Inflammatory macrophage treated with lipopolysaccharide for 1 hour (primary cell): ENCODE measurements around the gene S100A9.
"Not testable (repeated sequence)": the region's sequence is repeated elsewhere in the genome, so short reads cannot be mapped to it uniquely, and the experiment has no call there.

ENCODE experiments used
- DNase-seq, 2 donors: peaks; one replicate each; pipeline ENCODE4 v3.0.0-alpha.2; 2020 to 2022

S100A9 gene

DNA sequence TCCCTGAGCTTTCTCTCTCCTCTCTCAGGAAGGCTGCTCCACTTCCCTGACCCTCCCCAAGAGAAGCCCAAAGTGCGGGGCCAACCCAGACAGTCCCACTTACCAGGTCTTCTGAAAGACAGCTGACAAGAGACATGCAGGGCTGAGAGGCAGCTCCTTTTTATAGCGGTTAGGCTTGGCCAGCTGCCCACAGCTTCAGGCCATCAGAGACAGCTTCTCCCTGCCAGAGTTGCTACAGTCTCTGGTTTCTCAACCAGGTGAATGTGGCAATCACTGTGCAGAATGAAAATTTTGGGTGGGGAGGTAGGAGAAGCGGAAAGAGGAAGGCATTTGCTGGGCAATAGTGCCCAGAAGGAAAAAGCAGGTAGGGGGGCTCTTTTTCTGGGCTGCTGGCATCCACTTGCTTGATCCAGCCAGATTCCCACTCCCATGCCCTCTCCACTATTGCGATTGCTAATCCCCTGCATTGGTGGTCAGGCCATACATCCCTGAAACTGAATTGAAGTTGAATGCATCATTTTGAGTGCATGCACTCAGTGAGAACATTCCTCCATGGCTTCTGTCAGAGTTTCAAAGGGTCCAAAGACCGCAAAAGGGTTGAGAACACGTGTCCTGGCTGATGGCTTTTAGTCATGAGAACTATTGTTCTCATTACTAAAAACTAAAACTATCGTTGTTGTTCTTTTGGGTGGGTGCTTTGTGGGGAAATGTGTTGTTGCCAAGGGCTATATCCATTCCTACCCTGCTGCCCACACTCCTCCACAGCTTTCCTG, 33.5 kb downstream of the S100A9 start, which contains the start of gene S100A8:
TSS of gene S100A8 (minus strand) at position 136 of the 773 bp plus-strand sequence. CDS start 538 bp downstream, outside the sequence.
- peak; percentile 75 to 88 for DNase-seq

DNA sequence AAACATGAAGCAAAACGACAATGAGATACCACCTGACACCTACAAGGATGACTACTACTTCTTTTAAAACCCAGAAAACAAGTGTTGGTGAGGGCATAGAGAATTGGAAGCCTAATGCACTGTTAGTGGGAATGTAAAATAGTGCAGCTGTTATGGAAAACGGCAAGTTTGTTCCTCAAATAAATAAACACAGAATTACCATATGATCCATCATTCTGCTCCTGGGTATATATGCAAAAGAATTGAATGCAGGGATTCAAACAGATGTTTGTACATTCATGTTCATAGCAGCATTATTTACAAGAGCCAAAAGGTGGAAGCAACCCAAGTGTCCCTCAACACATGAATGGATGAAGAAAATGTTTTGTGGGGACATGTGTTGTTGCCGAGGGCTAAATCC, 34.6 kb downstream of the S100A9 start:
- DNase-seq = no peak

DNA sequence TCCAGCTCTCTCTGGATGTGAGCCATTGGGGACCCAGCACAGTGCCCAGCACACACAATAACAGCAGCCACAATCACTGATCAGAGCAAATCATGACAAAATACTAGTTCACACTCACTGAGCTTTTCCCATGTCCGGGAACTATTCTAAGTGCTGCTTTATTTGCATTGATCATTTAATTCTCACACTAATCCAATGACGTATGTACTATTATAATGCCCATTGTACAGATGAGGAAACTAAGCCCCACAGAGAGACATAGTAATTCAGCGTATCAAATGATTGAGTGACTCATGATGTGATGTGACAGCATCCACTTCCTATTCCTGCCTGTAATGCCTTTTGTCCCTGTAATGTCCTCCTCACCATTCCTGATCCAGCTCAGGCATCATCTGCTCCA, 35.2 kb downstream of the S100A9 start:
- no peak for DNase-seq

DNA sequence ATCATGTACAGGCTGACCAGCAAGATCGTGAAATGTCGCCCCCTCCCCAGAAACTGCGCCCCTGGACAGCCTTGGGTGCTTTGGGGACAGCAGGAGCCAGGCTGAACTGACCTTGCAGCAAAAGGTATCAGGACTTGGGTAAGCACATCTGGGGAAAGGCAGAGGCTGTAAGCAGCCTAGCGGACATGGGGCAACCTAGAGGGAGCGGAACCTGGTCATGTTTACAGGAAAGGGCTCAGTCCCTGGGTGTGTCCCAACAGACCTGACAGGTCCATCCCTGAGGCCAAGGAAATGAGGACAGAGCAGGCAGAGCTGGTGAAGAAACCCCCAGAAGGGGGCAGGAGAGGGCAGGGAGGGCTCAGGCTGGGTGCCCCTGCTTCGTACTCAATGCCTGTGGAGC, 36.3 kb downstream of the S100A9 start:
- no peak for DNase-seq

DNA sequence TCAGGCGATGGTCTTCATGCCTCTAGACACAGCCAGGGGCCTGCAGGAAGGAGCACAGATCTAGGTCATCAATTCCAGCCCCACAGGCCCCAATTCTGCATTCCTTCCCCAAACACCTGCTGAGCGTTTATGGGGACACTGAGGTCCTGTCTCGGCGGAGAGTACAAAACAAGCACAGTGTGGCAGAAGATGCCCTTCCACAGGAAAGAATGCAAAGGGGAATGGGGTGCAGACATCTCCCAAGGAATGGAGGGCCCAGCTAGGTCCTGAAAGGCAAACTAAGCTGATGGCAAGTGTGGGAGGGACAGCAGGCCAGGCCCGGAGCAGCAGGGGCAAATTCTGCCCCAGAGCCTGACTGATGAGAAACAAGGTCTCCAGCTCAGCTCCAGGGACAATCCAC, 36.7 kb downstream of the S100A9 start:
- no peak for DNase-seq

DNA sequence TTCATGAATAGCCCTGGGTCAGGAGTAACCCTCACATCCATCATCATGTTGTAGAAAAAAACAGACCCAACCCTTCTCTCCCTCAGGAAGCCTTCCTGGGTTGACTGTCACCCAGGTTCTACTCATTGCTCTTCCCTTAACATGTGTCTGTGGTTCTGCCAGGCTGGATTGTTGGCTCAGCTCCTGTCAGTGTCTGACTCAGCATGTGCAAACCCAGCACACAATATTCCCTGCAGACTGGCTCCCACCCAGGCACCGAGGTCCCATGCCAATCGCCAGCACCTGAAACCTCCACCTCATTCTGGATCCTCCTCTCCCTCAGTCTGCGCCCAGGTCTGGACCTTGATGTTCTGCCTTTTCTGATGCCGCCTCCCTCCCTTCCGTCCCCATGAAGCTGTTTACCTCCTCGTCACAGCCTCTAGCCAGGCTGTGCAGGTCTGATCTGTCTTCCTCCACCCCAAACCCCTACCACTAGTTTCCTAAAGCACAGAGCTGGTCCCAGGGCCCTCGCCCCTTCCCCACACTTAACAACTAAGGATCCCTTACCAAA, 37.6 kb downstream of the S100A9 start:
- DNase-seq = no peak

DNA sequence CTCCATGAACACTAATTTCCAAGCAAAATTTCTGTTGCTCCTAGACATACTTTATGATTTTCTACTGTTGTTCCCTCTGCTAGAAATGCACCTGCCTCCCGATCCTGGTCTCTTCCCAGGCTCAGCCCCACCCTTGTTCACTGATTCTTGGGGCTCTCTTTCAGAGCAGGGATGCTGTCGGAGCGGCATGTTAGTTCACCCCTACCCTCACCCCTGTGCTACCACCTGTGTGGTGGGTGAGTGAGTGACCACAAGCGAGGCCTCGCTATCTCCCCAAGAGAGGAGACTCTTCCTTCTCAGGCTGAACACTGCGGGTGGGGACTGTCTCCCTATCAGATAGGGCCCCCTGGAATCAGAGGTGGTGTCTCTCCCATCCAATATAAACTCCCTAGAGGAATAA, 38.1 kb downstream of the S100A9 start:
- DNase-seq = no peak

DNA sequence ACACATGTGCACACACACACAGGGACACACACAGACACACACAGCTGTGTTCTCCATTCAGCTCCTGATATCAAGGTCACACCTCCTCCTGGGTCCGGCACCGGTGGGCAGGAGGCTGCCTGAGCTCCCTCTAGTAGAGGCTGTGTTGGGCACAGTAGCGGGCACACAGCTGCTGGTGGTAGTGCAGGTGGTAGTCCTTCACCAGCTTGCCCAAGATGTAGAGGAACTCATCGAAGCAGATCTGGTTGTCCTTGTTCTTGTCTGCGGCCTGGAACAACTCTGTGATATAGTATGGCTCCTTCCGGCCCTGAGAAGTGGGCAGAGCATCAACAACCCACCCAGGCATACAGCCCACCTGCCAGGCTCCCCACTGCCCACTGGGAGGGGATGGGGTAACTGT, 38.8 kb downstream of the S100A9 start:
- DNase-seq = no peak

DNA sequence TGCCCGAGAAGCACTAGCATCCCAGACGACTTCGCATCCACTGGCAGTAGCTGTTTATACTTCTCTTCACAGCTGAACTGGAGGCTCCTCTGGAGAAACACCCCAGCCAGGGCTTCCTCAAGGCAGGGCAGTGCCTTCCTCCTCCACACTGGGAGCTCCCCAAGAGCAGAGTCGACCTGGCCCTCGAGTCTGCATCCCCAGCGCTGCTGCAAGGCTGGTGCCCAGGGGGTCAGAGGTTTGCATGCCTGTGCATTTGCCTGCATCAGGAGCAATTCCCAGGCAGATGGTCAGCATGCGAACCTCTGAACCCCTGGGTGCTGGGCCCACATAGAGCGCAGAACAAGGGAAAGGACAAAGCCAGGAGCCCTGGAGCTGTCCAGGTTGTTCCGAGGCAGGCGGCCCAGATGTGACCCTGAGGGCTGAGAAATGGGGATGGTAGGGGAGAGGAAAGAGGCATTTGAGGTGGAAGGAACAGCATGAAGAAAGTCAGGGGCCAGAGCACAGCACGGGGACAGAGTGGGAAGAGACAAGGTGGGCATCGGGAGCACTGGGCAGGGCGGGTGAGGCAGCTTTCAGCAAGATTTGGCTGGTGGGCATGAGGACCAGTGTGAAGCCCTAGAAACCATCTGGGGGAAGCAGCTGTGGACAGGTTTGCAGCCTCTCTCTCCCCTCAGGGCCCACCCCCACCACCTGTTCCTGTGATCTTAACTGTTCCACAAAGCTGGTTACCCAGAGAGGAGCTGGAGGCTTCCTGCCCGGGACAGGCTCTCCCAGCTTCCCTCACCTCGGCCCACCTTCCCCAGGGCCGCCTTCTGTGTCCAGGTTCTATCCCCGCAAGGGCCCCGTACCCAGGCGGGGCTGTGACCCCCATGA, 39.6 kb downstream of the S100A9 start:
- no peak for DNase-seq

DNA sequence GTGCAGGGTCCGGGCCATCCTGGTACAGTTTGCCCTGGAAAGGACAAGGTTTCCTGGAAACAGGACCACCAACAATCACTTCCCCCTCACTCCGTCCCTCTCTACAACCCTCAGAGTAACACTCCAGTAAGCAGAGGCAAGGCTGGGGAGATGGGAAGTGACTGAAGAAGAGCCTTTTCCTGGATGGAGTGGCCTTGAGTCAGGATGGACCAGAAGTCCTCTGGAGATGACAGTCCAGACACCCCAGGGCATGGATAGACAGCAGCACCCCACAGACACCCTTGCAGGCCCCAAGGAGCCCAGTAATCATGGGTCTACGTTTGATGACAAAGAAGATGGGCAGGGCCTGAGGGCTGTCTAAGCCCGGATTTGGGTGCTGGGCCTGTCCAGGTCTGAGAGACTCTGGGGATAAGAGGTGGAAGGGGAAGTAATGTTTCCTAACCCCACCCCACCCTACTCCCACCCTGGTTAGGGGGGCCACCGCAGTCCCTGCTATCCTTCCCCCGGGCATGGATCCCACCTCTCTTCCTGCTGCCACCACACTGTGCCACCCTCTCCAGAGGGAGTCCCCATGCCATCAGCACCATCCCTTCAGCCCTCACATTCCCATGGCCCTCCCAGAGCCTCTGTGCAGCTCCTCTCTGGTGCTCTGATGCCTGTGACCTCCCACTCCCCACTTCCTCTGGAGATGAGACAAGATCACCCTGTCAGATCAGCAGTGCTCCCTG, 40.4 kb downstream of the S100A9 start:
- no peak for DNase-seq

DNA sequence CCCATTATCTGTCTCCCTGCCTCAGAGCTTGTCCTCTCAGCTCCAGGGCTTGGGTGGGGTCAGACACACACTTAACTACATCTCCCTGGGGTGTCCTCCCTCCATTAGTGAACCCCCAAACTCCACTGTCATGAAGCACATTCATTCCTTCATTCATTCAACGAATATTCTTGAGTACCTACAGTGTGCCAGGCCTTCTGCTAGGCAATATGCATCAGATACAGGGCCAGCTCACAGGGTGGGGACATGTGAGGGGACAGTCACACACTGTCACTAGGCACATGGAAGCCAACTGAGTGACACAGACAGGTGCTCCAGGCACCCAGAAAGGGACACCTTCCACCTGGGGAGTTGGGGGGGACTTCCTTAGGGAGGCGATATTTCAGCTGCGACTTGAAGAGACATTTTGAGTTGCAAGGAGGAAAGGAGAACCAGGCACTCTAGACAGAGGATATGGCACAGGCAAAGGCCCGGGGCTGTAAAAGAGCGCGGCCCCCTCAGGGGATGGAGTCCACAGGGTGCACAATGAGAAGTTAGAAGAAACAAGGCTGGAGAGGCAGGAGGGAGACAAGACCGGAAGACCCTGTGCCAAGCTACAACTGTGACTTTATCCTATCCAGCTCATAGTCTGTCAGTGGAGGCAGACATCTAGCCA, 41.9 kb downstream of the S100A9 start:
- DNase-seq = no peak

DNA sequence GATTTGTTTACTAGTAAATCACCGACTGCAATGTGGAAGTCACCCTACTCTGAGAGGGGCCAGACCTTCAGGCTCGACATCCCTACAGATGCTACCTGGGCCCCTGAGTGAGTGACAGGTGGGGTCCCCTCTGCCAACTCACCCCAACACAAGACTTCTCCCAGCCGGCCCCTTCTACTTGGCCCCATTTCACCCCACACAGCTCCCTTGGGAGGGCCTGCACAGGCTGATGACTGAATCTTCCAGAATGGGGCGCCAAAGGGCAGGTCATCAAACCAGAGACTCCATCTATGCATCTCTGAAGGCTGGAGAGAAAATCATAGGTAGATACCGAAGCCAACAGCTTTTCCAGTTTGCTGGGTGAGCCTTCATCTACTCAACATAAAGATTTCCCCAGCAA, 42.6 kb downstream of the S100A9 start:
- no peak for DNase-seq

DNA sequence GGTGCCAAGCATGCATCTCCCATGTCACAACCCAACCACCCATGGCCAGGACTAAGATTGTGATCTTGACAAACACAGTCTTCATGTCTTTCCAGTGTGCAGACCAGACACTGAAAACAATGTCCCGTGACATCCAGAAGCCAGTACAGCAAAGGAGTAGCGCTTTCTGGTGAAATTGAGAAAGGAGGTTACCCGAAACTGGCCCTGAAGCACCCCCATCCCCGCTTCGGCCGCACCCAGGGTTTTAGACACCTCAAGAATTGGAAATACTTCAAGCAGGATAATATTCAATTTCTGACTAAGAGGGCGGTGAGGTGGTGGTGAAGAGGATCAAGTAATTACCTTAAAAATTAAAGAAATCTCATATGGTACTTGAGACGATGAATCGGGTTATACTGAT, 43.8 kb downstream of the S100A9 start:
- no peak for DNase-seq

DNA sequence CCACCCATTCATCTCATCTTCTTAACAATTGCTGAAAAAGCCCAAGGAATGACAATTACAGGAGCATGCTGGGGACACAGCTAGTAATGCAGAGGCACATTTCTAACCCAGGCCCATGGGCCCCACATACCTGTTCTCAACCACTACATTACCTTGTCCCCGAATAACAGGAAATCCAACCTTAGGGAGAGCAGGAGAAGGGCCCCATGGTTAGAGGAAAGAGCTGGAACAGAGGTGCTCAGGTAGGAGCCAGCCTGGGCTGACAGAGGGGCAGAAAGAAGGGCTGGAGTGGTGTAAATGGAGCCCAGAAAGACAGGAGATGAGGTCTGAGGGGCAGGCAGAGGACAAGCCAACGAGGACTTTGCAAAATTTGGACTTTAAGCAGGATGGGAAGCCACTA, 44.6 kb downstream of the S100A9 start:
- no peak for DNase-seq

DNA sequence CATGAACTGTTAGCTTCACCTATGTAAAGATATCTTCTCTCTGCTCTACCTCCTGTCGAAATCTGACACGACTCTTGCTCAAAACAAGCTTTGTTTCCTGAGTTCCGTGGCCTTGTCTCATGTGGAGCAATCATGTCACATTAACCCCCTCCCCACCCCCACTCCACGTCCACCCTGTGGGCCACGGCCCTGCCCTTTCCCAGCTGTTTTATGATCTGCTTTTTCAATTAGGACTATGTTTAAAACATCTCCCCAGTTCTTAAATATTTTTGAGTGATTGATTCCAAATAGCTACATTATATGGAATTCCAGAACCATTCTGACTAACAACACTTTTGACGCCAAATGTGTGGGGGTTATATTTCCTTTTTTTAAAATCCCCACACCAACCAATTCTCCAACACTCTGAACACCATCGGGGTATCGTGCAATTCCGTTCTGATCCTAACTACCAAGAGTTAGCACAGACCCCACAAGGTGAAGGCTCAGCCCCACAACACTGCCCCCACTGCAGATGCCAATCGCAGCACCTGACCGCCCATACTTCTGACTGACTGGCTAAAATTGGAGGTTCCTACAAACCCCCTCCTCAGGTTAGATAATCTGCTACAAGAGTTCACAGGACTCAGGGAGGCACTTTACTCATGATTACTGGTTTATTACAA, 45.9 kb downstream of the S100A9 start:
- no peak for DNase-seq

DNA sequence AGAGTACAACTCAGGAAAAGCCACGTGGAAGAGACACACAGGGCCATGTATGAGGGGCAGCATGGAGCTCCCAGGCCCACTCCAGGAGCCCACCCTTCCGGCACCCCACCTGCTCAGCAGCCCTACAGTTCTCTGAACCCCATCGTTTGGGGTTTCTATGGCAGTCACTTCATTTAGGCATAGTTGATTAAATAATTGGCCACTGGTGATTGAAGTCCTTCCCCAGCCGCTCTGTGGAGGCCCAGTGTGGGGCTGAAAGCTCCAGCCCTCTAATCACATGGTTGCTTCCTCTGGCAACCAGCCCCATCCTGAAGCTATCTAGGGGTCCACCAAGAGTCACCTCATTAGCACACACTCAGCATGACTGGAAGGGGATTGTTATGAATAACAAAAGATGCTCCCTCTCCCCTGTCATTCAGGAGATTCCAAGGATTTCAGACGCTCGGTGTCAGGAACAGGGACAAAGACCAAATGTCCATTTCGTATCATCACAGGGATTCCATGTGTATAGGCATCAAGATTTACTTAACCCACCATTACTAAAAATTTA, 46.5 kb downstream of the S100A9 start:
- DNase-seq = no peak

DNA sequence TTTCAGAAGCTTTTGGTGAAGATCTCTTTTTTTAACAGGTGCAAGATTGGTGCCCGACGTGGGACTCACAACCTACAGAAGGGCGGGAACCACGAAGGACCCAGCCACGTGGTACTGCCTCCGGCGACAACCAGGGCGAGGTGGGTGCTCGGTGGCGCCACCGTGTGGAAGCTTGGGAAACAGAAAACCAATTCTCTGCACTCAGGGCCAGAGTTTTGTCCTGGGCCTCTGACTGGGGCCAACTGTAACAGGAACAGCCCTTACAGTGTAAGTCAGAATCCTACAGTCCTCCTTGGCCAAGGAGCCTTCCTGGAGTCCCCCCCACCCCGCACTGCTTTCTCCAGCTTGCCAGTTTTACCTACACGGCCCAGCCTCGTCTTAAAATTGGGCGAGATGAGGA, 47.1 kb downstream of the S100A9 start:
- DNase-seq = peak; percentile 44 to 77

DNA sequence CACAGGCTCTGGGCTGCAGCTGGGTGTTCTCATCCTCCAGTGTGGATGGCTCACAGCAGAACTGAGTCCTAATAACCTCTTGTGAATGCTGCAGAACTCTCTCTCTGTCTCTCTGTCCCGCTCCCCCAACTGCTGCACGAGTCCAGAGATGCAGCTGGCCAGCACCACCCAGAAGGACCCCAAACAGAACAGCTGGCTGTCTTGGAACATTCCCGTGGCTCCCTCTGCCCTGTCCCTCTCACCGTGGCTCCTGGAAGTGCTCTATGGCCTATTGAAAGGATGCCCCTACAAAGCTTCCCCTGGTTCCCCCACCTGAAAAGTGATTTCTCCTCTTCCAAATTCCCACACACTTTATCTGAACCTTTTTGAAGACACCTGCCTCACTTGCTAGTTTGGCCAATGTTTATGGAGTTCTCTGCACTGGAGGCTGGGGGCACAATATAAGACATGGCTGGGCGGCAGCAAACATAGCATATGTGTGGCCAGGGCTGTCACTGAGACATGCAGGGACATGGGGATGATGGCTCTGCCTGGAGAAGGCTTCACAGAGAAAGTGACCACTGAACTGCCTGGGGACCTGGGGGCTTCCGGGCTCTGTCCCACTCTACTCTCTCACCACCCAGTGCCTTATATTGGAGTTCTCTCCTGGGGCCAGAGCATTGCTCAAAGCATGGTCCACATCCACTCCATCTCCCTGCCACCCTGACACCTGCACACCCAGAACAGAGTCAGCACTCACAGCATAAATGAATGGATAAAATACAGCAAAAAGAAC, 48.4 kb downstream of the S100A9 start:
- DNase-seq = not testable (repeated sequence)

DNA sequence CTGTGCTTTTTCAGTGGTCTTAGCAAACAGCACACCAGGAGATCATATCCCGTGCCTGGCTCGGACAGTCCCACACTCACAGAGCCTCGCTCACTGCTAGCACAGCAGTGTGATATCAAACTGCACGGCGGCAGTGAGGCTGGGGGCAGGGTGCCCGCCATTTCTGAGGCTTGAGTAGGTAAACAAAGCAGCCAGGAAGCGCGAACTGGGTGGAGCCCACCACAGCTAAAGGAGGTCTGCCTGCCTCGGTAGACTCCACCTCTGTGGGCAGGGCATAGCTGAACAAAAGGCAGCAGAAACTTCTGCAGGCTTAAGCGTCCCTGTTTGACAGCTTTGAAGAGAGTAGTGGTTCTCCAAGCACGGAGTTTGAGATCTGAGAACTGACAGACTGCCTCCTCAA, 49.6 kb downstream of the S100A9 start:
- not testable (repeated sequence) for DNase-seq
